Measurements from ENCODE around the gene FER. TPM values are rescaled to one million over a fixed set of nuclear protein-coding genes. Genes with fewer than 3 reads are reported as not detected.

FER gene
- total and polyA plus RNA-seq, 9 of the 15 experiments (the other 6 are each of a cell fraction or from before 2014, with no cell fraction given): 6.7 to 18.2 (median 8.9) TPM

DNA sequence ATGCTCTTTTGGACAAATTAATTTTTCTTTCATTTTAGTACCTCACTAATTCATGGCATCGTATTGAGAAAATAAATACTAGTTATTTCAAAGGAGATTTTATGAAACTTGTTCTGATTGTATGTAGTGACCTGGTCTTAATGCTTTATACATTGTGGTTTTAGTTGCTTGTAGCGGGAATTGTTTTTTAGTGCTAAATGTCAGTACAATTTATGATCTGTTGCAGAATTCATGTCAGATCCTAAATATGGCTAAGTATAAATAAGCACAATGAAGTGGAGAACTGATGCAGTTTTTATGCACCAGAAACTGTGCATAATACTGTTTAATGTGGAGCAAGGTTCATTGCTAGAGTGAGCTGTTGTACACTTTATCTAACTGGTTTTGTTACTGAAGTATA is 353.3 kb downstream of the FER start:
- POLR2A ChIA-PET: no interaction called here
- no peak for FAIRE-seq

DNA sequence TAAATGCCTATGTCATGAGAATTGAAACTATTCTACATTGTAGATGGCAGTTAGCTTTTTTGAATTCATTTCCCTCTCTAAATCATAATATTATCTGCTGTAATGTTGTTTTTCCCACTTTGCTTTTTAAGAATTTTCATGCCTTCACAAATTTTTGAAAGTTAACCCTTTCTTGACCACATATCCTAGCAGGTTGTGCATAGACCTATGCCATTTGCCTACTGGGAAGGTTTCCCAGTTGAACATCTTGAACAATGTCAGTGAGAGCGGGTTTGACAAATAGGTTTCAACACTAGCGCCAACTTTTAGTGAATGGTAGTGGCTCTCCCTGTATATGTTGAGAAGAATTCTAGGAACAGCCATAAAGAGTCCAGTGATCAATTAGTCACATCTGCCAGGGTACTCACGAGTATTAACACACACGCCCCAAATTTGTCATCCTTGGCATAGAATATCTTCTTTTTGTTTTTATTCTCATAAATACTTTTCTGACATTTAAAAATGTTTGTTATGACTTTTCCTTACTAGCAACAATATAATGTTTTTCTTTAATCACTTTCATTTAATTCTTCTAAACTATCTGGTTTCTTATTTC is 354.5 kb downstream of the FER start:
- ChIA-PET POLR2A (no interaction called here), CTCF (ENCODE audit: low intra/inter-chr PET ratio) (no interaction called here)
- intact Hi-C loops (cut with micrococcal nuclease): no loop called here
- no peaks in the 10 kb centered on the region for H3K4me1 ChIP-seq (replicated peaks in 1 of 2; ENCODE audit: control insufficient read depth in 2 of 2, insufficient read depth in 2 of 2, low read length in 2 of 2)
- no peaks in the 10 kb centered on the region for H3K9me1 ChIP-seq (ENCODE audit: control insufficient read depth, insufficient read depth, low read length)
- FAIRE-seq (peak; percentile 35), ATAC-seq (no peak), DNase-seq (ENCODE audit: extremely low read depth in 1 of 4, low spot score in 3 of 4) (no peak)
- no peaks in the 10 kb centered on the region for H3K36me3 ChIP-seq (ENCODE audit: control insufficient read depth, insufficient read depth, low read length)
- H3K79me2 ChIP-seq (ENCODE audit: control insufficient read depth, insufficient read depth, low read length): no peaks in the 10 kb centered on the region
- in situ Hi-C loops (cut with MboI): no loop called here
- no peaks in the 10 kb centered on the region for H4K20me1 ChIP-seq (replicated peaks; ENCODE audit: control insufficient read depth, insufficient read depth, low read length)
- 29% methylated on average over 4 of the region's 4 CpGs for WGBS (ENCODE audit: insufficient coverage, low coverage, missing lambda C conversion rate)
- no peak overlapping the region for H3K27ac ChIP-seq (ENCODE audit: extremely low read depth, low read depth, low read length)
- H3K9me3 ChIP-seq (replicated peaks; ENCODE audit: control insufficient read depth, insufficient read depth, low read depth, low read length): no peaks in the 10 kb centered on the region
- no peaks in the 10 kb centered on the region for H3K27me3 ChIP-seq (ENCODE audit: control insufficient read depth in 2 of 2, insufficient read depth in 2 of 2, low read length in 2 of 2)
- no peak overlapping the region for H2AFZ ChIP-seq (ENCODE audit: low read depth, low read length)
- no peak overlapping the region for H3K4me2 ChIP-seq (ENCODE audit: insufficient read depth, low read length)
- BruUV-seq (replicated peaks): no TSS peak
- H3K9ac ChIP-seq (ENCODE audit: insufficient read depth in 1 of 2, low read depth in 2 of 2, low read length in 2 of 2): no peak overlapping the region
- TF ChIP-seq SIRT6 (IDR thresholded peaks at IDR 0.05; ENCODE audit: low read depth, low read length) (no peak), ZFX (CRISPR knock-in tag; IDR thresholded peaks at IDR 0.05) (no peak), ZNF316 (IDR thresholded peaks at IDR 0.05) (peak; percentile 3; the same call in 1 of the 2 replicates)
- TF ChIP-seq, protein P1, sequence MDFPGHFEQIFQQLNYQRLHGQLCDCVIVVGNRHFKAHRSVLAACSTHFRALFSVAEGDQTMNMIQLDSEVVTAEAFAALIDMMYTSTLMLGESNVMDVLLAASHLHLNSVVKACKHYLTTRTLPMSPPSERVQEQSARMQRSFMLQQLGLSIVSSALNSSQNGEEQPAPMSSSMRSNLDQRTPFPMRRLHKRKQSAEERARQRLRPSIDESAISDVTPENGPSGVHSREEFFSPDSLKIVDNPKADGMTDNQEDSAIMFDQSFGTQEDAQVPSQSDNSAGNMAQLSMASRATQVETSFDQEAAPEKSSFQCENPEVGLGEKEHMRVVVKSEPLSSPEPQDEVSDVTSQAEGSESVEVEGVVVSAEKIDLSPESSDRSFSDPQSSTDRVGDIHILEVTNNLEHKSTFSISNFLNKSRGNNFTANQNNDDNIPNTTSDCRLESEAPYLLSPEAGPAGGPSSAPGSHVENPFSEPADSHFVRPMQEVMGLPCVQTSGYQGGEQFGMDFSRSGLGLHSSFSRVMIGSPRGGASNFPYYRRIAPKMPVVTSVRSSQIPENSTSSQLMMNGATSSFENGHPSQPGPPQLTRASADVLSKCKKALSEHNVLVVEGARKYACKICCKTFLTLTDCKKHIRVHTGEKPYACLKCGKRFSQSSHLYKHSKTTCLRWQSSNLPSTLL (IDR thresholded peaks at IDR 0.05): no peak
- TF ChIP-seq, protein P2, sequence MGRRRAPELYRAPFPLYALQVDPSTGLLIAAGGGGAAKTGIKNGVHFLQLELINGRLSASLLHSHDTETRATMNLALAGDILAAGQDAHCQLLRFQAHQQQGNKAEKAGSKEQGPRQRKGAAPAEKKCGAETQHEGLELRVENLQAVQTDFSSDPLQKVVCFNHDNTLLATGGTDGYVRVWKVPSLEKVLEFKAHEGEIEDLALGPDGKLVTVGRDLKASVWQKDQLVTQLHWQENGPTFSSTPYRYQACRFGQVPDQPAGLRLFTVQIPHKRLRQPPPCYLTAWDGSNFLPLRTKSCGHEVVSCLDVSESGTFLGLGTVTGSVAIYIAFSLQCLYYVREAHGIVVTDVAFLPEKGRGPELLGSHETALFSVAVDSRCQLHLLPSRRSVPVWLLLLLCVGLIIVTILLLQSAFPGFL (CRISPR knock-in tag; IDR thresholded peaks at IDR 0.05): no peak
- H3K4me3 ChIP-seq: no peak overlapping the region

More for the DNA sequence above, 353.3 kb downstream of the FER start:
- Histone ChIP-seq H3K27me3 (ENCODE audit: control insufficient read depth in 2 of 2, insufficient read depth in 2 of 2, low read length in 2 of 2) (no peaks in the 10 kb centered on the region), H2AFZ (ENCODE audit: low read depth, low read length) (no peak overlapping the region), H3K36me3 (ENCODE audit: control insufficient read depth, insufficient read depth, low read length) (no peaks in the 10 kb centered on the region), H3K9me3 (replicated peaks; ENCODE audit: control insufficient read depth, insufficient read depth, low read depth, low read length) (no peaks in the 10 kb centered on the region), H3K27ac (ENCODE audit: extremely low read depth, low read depth, low read length) (no peak overlapping the region), H4K20me1 (replicated peaks; ENCODE audit: control insufficient read depth, insufficient read depth, low read length) (no peaks in the 10 kb centered on the region), H3K79me2 (ENCODE audit: control insufficient read depth, insufficient read depth, low read length) (no peaks in the 10 kb centered on the region), H3K4me1 (replicated peaks in 1 of 2; ENCODE audit: control insufficient read depth in 2 of 2, insufficient read depth in 2 of 2, low read length in 2 of 2) (no peaks in the 10 kb centered on the region), H3K4me2 (ENCODE audit: insufficient read depth, low read length) (no peak overlapping the region), H3K9me1 (ENCODE audit: control insufficient read depth, insufficient read depth, low read length) (no peaks in the 10 kb centered on the region), H3K9ac (ENCODE audit: insufficient read depth in 1 of 2, low read depth in 2 of 2, low read length in 2 of 2) (no peak overlapping the region), H3K4me3 (no peak overlapping the region)
- 66% methylated on average over 2 of the region's 2 CpGs for WGBS (ENCODE audit: insufficient coverage, low coverage, missing lambda C conversion rate)
- ATAC-seq: no peak
- intact Hi-C loops (cut with micrococcal nuclease) (no loop called here), in situ Hi-C loops (cut with MboI) (no loop called here)
- no peak for TF ChIP-seq DIDO1 (tag; IDR thresholded peaks at IDR 0.05; ENCODE audit: low read depth)
- TF ChIP-seq ZNF140 (CRISPR knock-in tag; IDR thresholded peaks at IDR 0.05): no peak
- TF ChIP-seq ZNF780A (CRISPR knock-in tag; IDR thresholded peaks at IDR 0.05): no peak
- TF ChIP-seq SETDB1 (IDR thresholded peaks at IDR 0.05; ENCODE audit: low read length): no peak
- no peak for TF ChIP-seq ZNF444 (CRISPR knock-in tag; IDR thresholded peaks at IDR 0.05)
- TF ChIP-seq DMBX1 (CRISPR knock-in tag; IDR thresholded peaks at IDR 0.05; ENCODE audit: borderline replicate concordance): no peak
- no peak for DNase-seq (ENCODE audit: extremely low read depth in 1 of 4, low spot score in 3 of 4)
- BruUV-seq (replicated peaks): no TSS peak
- CTCF ChIA-PET (ENCODE audit: low intra/inter-chr PET ratio): no interaction called here
